Endothelial cell of umbilical vein (primary cell): ENCODE measurements around the gene ANKS1B. TPM values are rescaled to one million over a fixed set of nuclear protein-coding genes. Genes with fewer than 3 reads are reported as not detected.

Source experiments
- BruUV-seq: library from RNA; stranded (reverse); fragments of 400-500 nt; replicated peaks from 2 replicates; lab custom pipeline; 2021; lab: Mats Ljungman, UMichigan
- CTCF ChIA-PET: fragments of 300-600, 350-600 bp; sonication (Branson Sonifier 250); formaldehyde crosslinking; loops from one replicate; lab custom pipeline; 2021; ENCODE audit warnings: antibody characterized with exemption, inconsistent platforms; lab: Charles Lee
- POLR2A ChIA-PET: fragments of 300-600, 350-600 bp; sonication (Branson Sonifier 250); formaldehyde crosslinking; loops from one replicate; lab custom pipeline; 2021; ENCODE audit warnings: antibody characterized with exemption, inconsistent platforms; lab: Charles Lee
- DNase-seq: peaks from one replicate; pipeline ENCODE4 v3.0.0-alpha.2; 2011; ENCODE audit warnings: low read depth, low spot score
- FAIRE-seq: peaks from 2 replicates; lab custom pipeline; 2011; peaks lifted over from hg19 to GRCh38; lab: Jason Lieb, UNC
- H2AFZ ChIP-seq: 2 replicates; pipeline ENCODE4 v1.6.0; 2012; ENCODE audit warnings: low read depth, low read length, control low read depth, inconsistent platforms
- H3K27ac ChIP-seq: 2 replicates; pipeline ENCODE4 v1.5.1; 2011; ENCODE audit warnings: low read depth, mild to moderate bottlenecking, control low read depth, low read length, moderate library complexity; ENCODE audit not compliant: insufficient read depth
- H3K27me3 ChIP-seq, 2 experiments: 2 replicates each; pipeline versions ENCODE4 v1.6.0 to v1.6.1; 2011; ENCODE audit warnings: low read length in 2 of 2, mixed read lengths in 1 of 2; ENCODE audit not compliant: control insufficient read depth in 2 of 2, insufficient read depth in 2 of 2
- H3K36me3 ChIP-seq, 2 experiments: 2 replicates in 1 of 2; 3 replicates in 1 of 2; pipeline ENCODE4 v1.5.1; 2011; ENCODE audit warnings: low read length in 2 of 2, mild to moderate bottlenecking in 1 of 2, moderate library complexity in 1 of 2; ENCODE audit not compliant: control insufficient read depth in 2 of 2, insufficient read depth in 2 of 2; ENCODE audit errors: extremely low read depth in 1 of 2
- H3K4me1 ChIP-seq: 3 replicates; pipeline ENCODE4 v1.5.1; 2011; ENCODE audit warnings: mild to moderate bottlenecking, low read length; ENCODE audit not compliant: control insufficient read depth, insufficient read depth; ENCODE audit errors: extremely low read depth
- H3K4me2 ChIP-seq: 2 replicates; pipeline ENCODE4 v1.6.1; 2011; ENCODE audit warnings: low read length, control low read depth, mixed read lengths; ENCODE audit not compliant: insufficient read depth
- H3K4me3 ChIP-seq, 3 experiments: fragments of 200-600 bp in 1 of 3; sonication (generic), shearing (Covaris generic) in 1 of 3; replicated peaks in 1 of 3; 2 replicates each; pipeline ENCODE4 v1.5.1; 2011 to 2016; ENCODE audit warnings: control low read depth in 3 of 3, low read length in 3 of 3, mild to moderate bottlenecking in 2 of 3, inconsistent platforms in 1 of 3, low read depth in 1 of 3, moderate library complexity in 1 of 3; ENCODE audit not compliant: insufficient read depth in 1 of 3
- H3K79me2 ChIP-seq: 2 replicates; pipeline ENCODE4 v1.6.0; 2012; ENCODE audit warnings: low read length, inconsistent platforms; ENCODE audit not compliant: control insufficient read depth, insufficient read depth
- H3K9ac ChIP-seq: replicated peaks from 2 replicates; pipeline ENCODE3; 2011; ENCODE audit warnings: low read length, control low read depth; ENCODE audit not compliant: insufficient read depth; ENCODE audit errors: extremely low read depth
- H3K9me1 ChIP-seq: replicated peaks from 3 replicates; pipeline ENCODE4 v1.6.0; 2011; ENCODE audit warnings: mild to moderate bottlenecking, low read length; ENCODE audit not compliant: control insufficient read depth, insufficient read depth; ENCODE audit errors: extremely low read depth
- H3K9me3 ChIP-seq: replicated peaks from 2 replicates; pipeline ENCODE4 v1.5.1; 2012; ENCODE audit warnings: low read length, inconsistent platforms; ENCODE audit not compliant: control insufficient read depth, insufficient read depth
- H4K20me1 ChIP-seq: replicated peaks from 2 replicates; pipeline ENCODE3; 2011; ENCODE audit warnings: mild to moderate bottlenecking, low read length; ENCODE audit not compliant: control insufficient read depth, insufficient read depth; ENCODE audit errors: extremely low read depth
- CTCF ChIP-seq, 2 donors: IDR thresholded peaks; 1 replicate in 1 of 2; 2 replicates in 1 of 2; pipeline ENCODE4 v1.5.1; 2011; ENCODE audit warnings: low read length in 2 of 2, mild to moderate bottlenecking in 2 of 2, moderate library complexity in 2 of 2, control low read depth in 1 of 2, inconsistent platforms in 1 of 2, low read depth in 1 of 2; ENCODE audit not compliant: insufficient read depth in 1 of 2; ENCODE audit errors: extremely low read depth in 1 of 2
- EZH2 ChIP-seq: IDR thresholded peaks from 2 replicates; pipeline ENCODE4 v1.6.1; 2012; ENCODE audit warnings: borderline replicate concordance, low read depth, mild to moderate bottlenecking, moderate library complexity, low read length, inconsistent platforms; ENCODE audit not compliant: severe bottlenecking
- FOS ChIP-seq: IDR thresholded peaks from 2 replicates; pipeline ENCODE4 v1.6.1; 2011; ENCODE audit warnings: mild to moderate bottlenecking, low read length, moderate library complexity, borderline replicate concordance; ENCODE audit not compliant: insufficient read depth
- GATA2 ChIP-seq: IDR thresholded peaks from 2 replicates; pipeline ENCODE4 v1.7.0; 2011; ENCODE audit warnings: low read depth, mild to moderate bottlenecking, moderate library complexity, mixed read lengths, low read length; ENCODE audit not compliant: insufficient read length, insufficient read depth
- JUN ChIP-seq: IDR thresholded peaks from 2 replicates; pipeline ENCODE4 v1.6.1; 2011; ENCODE audit warnings: borderline replicate concordance, low read depth; ENCODE audit not compliant: insufficient read length, insufficient read depth
- MAX ChIP-seq: IDR thresholded peaks from 2 replicates; pipeline ENCODE4 v1.6.1; 2011; ENCODE audit not compliant: insufficient read depth, insufficient read length
- MYC ChIP-seq: IDR thresholded peaks from one replicate; pipeline ENCODE4 v1.6.1; 2011; ENCODE audit warnings: mild to moderate bottlenecking, low read depth, low read length
- POLR2A ChIP-seq: IDR thresholded peaks from 2 replicates; pipeline ENCODE4 v1.6.1; 2012; ENCODE audit warnings: low read depth, mild to moderate bottlenecking, control low read depth, low read length
- POLR2AphosphoS5 ChIP-seq: IDR thresholded peaks from 2 replicates; pipeline ENCODE4 v1.6.1; 2012; ENCODE audit warnings: low read depth, mild to moderate bottlenecking, control low read depth, low read length, moderate library complexity; ENCODE audit not compliant: insufficient read depth
- dilution Hi-C: fragments of 300-500 bp; cut with MboI; formaldehyde crosslinking; loops from one replicate; pipeline ENCODE4 v1.15.0; 2019; ENCODE audit warnings: low sequenced_read_pairs; ENCODE audit not compliant: extremely low pct_ligation_motif_present
- intact Hi-C: fragments of 100-400 bp; cut with micrococcal nuclease; formaldehyde crosslinking; loops from one replicate; pipeline ENCODE4 v1.10.0; 2022
- polyA plus RNA-seq, 4 experiments: library from polyadenylated mRNA; depleted of rRNA in 3 of 4; stranded (reverse) in 3 of 4; unstranded in 1 of 4; fragments of >200 nt; gene quantifications; 2 replicates each; pipeline versions ENCODE4 v1.2.1 to v1.2.3, GENCODE V29; 2011 to 2012; ENCODE audit warnings: missing spikeins in 1 of 4
- total RNA-seq: library from RNA; stranded (reverse); gene quantifications from 2 replicates; pipeline ENCODE4 v1.2.3, GENCODE V29; 2021

Gene ANKS1B
- total and polyA plus RNA-seq, 2 donors (not counting 3 experiments of a cell fraction or from before 2014, with no cell fraction given) = 0.15 to 0.38 TPM

- no peak for TF ChIP-seq FOS
- TF ChIP-seq MAX = no peak
- TF ChIP-seq POLR2AphosphoS5 = no peak
- no peak for TF ChIP-seq CTCF (IDR thresholded peaks at IDR 0.05; ENCODE audit: extremely low read depth in 1 of 2, insufficient read depth in 1 of 2, low read depth in 1 of 2, low read length in 2 of 2)
- TF ChIP-seq GATA2 = no peak
- no peak for TF ChIP-seq EZH2
- TF ChIP-seq MYC = no peak
- no peak for TF ChIP-seq POLR2A
- no peak for TF ChIP-seq JUN
- H3K9me3 ChIP-seq = peaks cover 5% of the 10 kb centered on the region
- H3K9me1 ChIP-seq = no peaks in the 10 kb centered on the region
- H2AFZ ChIP-seq = no peak within 1 kb of the TSS
- DNase-seq (no peak), FAIRE-seq (no peak)
- H3K4me1 ChIP-seq = no peaks in the 10 kb centered on the region
- dilution Hi-C loops (no loop called here), intact Hi-C loops (no loop called here)
- CTCF ChIA-PET = no interaction called here
- no peak within 1 kb of the TSS for H3K4me3 ChIP-seq
- H3K27ac ChIP-seq = no peak within 1 kb of the TSS
- no peaks in the 10 kb centered on the region for H4K20me1 ChIP-seq
- no peak within 1 kb of the TSS for H3K9ac ChIP-seq
- no peaks in the 10 kb centered on the region for H3K36me3 ChIP-seq
- POLR2A ChIA-PET = no interaction called here
- no peaks in the 10 kb centered on the region for H3K79me2 ChIP-seq
- BruUV-seq = no TSS peak
- H3K27me3 ChIP-seq = no peaks in the 10 kb centered on the region
- H3K4me2 ChIP-seq = no peak within 1 kb of the TSS
Measured at GRCh38 chr12:99647453-99647852, 337.3 kb downstream of the ANKS1B start, which contains the start of gene GARIN6. Gene GARIN6, plus strand, starts transcription at chr12:99647753. Its CDS starts 422 bp downstream, at chr12:99648175.
